Endothelial cell of umbilical vein (primary cell): ENCODE measurements around the gene ZNF446. TPM values are rescaled to one million over a fixed set of nuclear protein-coding genes. Genes with fewer than 3 reads are reported as not detected.

Experiments
- BruUV-seq: library from RNA; stranded (reverse); fragments of 400-500 nt; replicated peaks from 2 replicates; lab custom pipeline; 2021; lab: Mats Ljungman, UMichigan
- CTCF ChIA-PET: fragments of 300-600, 350-600 bp; sonication (Branson Sonifier 250); formaldehyde crosslinking; loops from one replicate; lab custom pipeline; 2021; ENCODE audit warnings: antibody characterized with exemption, inconsistent platforms; lab: Charles Lee
- POLR2A ChIA-PET: fragments of 300-600, 350-600 bp; sonication (Branson Sonifier 250); formaldehyde crosslinking; loops from one replicate; lab custom pipeline; 2021; ENCODE audit warnings: antibody characterized with exemption, inconsistent platforms; lab: Charles Lee
- DNase-seq: peaks from one replicate; pipeline ENCODE4 v3.0.0-alpha.2; 2011; ENCODE audit warnings: low read depth, low spot score
- FAIRE-seq: peaks from 2 replicates; lab custom pipeline; 2011; peaks lifted over from hg19 to GRCh38; lab: Jason Lieb, UNC
- H2AFZ ChIP-seq: 2 replicates; pipeline ENCODE4 v1.6.0; 2012; ENCODE audit warnings: low read depth, low read length, control low read depth, inconsistent platforms
- H3K27ac ChIP-seq: 2 replicates; pipeline ENCODE4 v1.5.1; 2011; ENCODE audit warnings: low read depth, mild to moderate bottlenecking, control low read depth, low read length, moderate library complexity; ENCODE audit not compliant: insufficient read depth
- H3K27me3 ChIP-seq, 2 experiments: 2 replicates each; pipeline versions ENCODE4 v1.6.0 to v1.6.1; 2011; ENCODE audit warnings: low read length in 2 of 2, mixed read lengths in 1 of 2; ENCODE audit not compliant: control insufficient read depth in 2 of 2, insufficient read depth in 2 of 2
- H3K36me3 ChIP-seq, 2 experiments: 2 replicates in 1 of 2; 3 replicates in 1 of 2; pipeline ENCODE4 v1.5.1; 2011; ENCODE audit warnings: low read length in 2 of 2, mild to moderate bottlenecking in 1 of 2, moderate library complexity in 1 of 2; ENCODE audit not compliant: control insufficient read depth in 2 of 2, insufficient read depth in 2 of 2; ENCODE audit errors: extremely low read depth in 1 of 2
- H3K4me1 ChIP-seq: 3 replicates; pipeline ENCODE4 v1.5.1; 2011; ENCODE audit warnings: mild to moderate bottlenecking, low read length; ENCODE audit not compliant: control insufficient read depth, insufficient read depth; ENCODE audit errors: extremely low read depth
- H3K4me2 ChIP-seq: 2 replicates; pipeline ENCODE4 v1.6.1; 2011; ENCODE audit warnings: low read length, control low read depth, mixed read lengths; ENCODE audit not compliant: insufficient read depth
- H3K4me3 ChIP-seq, 3 experiments: fragments of 200-600 bp in 1 of 3; sonication (generic), shearing (Covaris generic) in 1 of 3; replicated peaks in 1 of 3; 2 replicates each; pipeline ENCODE4 v1.5.1; 2011 to 2016; ENCODE audit warnings: control low read depth in 3 of 3, low read length in 3 of 3, mild to moderate bottlenecking in 2 of 3, inconsistent platforms in 1 of 3, low read depth in 1 of 3, moderate library complexity in 1 of 3; ENCODE audit not compliant: insufficient read depth in 1 of 3
- H3K79me2 ChIP-seq: 2 replicates; pipeline ENCODE4 v1.6.0; 2012; ENCODE audit warnings: low read length, inconsistent platforms; ENCODE audit not compliant: control insufficient read depth, insufficient read depth
- H3K9ac ChIP-seq: replicated peaks from 2 replicates; pipeline ENCODE3; 2011; ENCODE audit warnings: low read length, control low read depth; ENCODE audit not compliant: insufficient read depth; ENCODE audit errors: extremely low read depth
- H3K9me1 ChIP-seq: replicated peaks from 3 replicates; pipeline ENCODE4 v1.6.0; 2011; ENCODE audit warnings: mild to moderate bottlenecking, low read length; ENCODE audit not compliant: control insufficient read depth, insufficient read depth; ENCODE audit errors: extremely low read depth
- H3K9me3 ChIP-seq: replicated peaks from 2 replicates; pipeline ENCODE4 v1.5.1; 2012; ENCODE audit warnings: low read length, inconsistent platforms; ENCODE audit not compliant: control insufficient read depth, insufficient read depth
- H4K20me1 ChIP-seq: replicated peaks from 2 replicates; pipeline ENCODE3; 2011; ENCODE audit warnings: mild to moderate bottlenecking, low read length; ENCODE audit not compliant: control insufficient read depth, insufficient read depth; ENCODE audit errors: extremely low read depth
- EZH2 ChIP-seq: IDR thresholded peaks from 2 replicates; pipeline ENCODE4 v1.6.1; 2012; ENCODE audit warnings: borderline replicate concordance, low read depth, mild to moderate bottlenecking, moderate library complexity, low read length, inconsistent platforms; ENCODE audit not compliant: severe bottlenecking
- FOS ChIP-seq: IDR thresholded peaks from 2 replicates; pipeline ENCODE4 v1.6.1; 2011; ENCODE audit warnings: mild to moderate bottlenecking, low read length, moderate library complexity, borderline replicate concordance; ENCODE audit not compliant: insufficient read depth
- GATA2 ChIP-seq: IDR thresholded peaks from 2 replicates; pipeline ENCODE4 v1.7.0; 2011; ENCODE audit warnings: low read depth, mild to moderate bottlenecking, moderate library complexity, mixed read lengths, low read length; ENCODE audit not compliant: insufficient read length, insufficient read depth
- JUN ChIP-seq: IDR thresholded peaks from 2 replicates; pipeline ENCODE4 v1.6.1; 2011; ENCODE audit warnings: borderline replicate concordance, low read depth; ENCODE audit not compliant: insufficient read length, insufficient read depth
- MAX ChIP-seq: IDR thresholded peaks from 2 replicates; pipeline ENCODE4 v1.6.1; 2011; ENCODE audit not compliant: insufficient read depth, insufficient read length
- MYC ChIP-seq: IDR thresholded peaks from one replicate; pipeline ENCODE4 v1.6.1; 2011; ENCODE audit warnings: mild to moderate bottlenecking, low read depth, low read length
- POLR2A ChIP-seq: IDR thresholded peaks from 2 replicates; pipeline ENCODE4 v1.6.1; 2012; ENCODE audit warnings: low read depth, mild to moderate bottlenecking, control low read depth, low read length
- POLR2AphosphoS5 ChIP-seq: IDR thresholded peaks from 2 replicates; pipeline ENCODE4 v1.6.1; 2012; ENCODE audit warnings: low read depth, mild to moderate bottlenecking, control low read depth, low read length, moderate library complexity; ENCODE audit not compliant: insufficient read depth
- dilution Hi-C: fragments of 300-500 bp; cut with MboI; formaldehyde crosslinking; loops from one replicate; pipeline ENCODE4 v1.15.0; 2019; ENCODE audit warnings: low sequenced_read_pairs; ENCODE audit not compliant: extremely low pct_ligation_motif_present
- intact Hi-C: fragments of 100-400 bp; cut with micrococcal nuclease; formaldehyde crosslinking; loops from one replicate; pipeline ENCODE4 v1.10.0; 2022
- polyA plus RNA-seq, 4 experiments: library from polyadenylated mRNA; depleted of rRNA in 3 of 4; stranded (reverse) in 3 of 4; unstranded in 1 of 4; fragments of >200 nt; gene quantifications; 2 replicates each; pipeline versions ENCODE4 v1.2.1 to v1.2.3, GENCODE V29; 2011 to 2012; ENCODE audit warnings: missing spikeins in 1 of 4
- total RNA-seq: library from RNA; stranded (reverse); gene quantifications from 2 replicates; pipeline ENCODE4 v1.2.3, GENCODE V29; 2021
- TF ChIP-seq, protein P1 (sequence below), 2 donors: IDR thresholded peaks; 1 replicate in 1 of 2; 2 replicates in 1 of 2; pipeline ENCODE4 v1.5.1; 2011; ENCODE audit warnings: low read length in 2 of 2, mild to moderate bottlenecking in 2 of 2, moderate library complexity in 2 of 2, control low read depth in 1 of 2, inconsistent platforms in 1 of 2, low read depth in 1 of 2; ENCODE audit not compliant: insufficient read depth in 1 of 2; ENCODE audit errors: extremely low read depth in 1 of 2

ZNF446 gene
- total and polyA plus RNA-seq, 2 donors (not counting 3 experiments of a cell fraction or from before 2014, with no cell fraction given): 7.0 to 8.3 TPM

- Histone ChIP-seq H3K4me2 (no peak overlapping the region), H3K4me1 (peaks cover 3% of the 10 kb centered on the region), H3K9me1 (no peaks in the 10 kb centered on the region), H3K9ac (no peak overlapping the region), H3K9me3 (no peaks in the 10 kb centered on the region), H2AFZ (no peak overlapping the region), H3K36me3 (no peaks in the 10 kb centered on the region), H3K4me3 (no peak overlapping the region), H3K27me3 (no peaks in the 10 kb centered on the region), H3K79me2 (no peaks in the 10 kb centered on the region), H4K20me1 (no peaks in the 10 kb centered on the region), H3K27ac (no peak overlapping the region)
- DNase-seq (no peak), FAIRE-seq (no peak)
- ChIA-PET POLR2A (no interaction called here), CTCF (no interaction called here)
- TF ChIP-seq FOS: no peak
- dilution Hi-C loops (no loop called here), intact Hi-C loops (no loop called here)
- no TSS peak for BruUV-seq
Observed at GRCh38 chr19:58480481-58480830, 4.3 kb downstream of the ZNF446 start.

- dilution Hi-C loops: no loop called here
- no peak overlapping the region for H3K27ac ChIP-seq
- ChIA-PET POLR2A (no interaction called here), CTCF (no interaction called here)
- H3K9ac ChIP-seq: no peak overlapping the region
- no peak for FAIRE-seq
- no peaks in the 10 kb centered on the region for H3K9me1 ChIP-seq
- intact Hi-C loops: no loop called here
- no TSS peak for BruUV-seq
- no peaks in the 10 kb centered on the region for H3K9me3 ChIP-seq
- H3K4me3 ChIP-seq: no peak overlapping the region
- no peaks in the 10 kb centered on the region for H3K27me3 ChIP-seq
- no peaks in the 10 kb centered on the region for H3K79me2 ChIP-seq
- H3K36me3 ChIP-seq: no peaks in the 10 kb centered on the region
- peaks cover 3% of the 10 kb centered on the region for H3K4me1 ChIP-seq
- H4K20me1 ChIP-seq: no peaks in the 10 kb centered on the region
- no peak overlapping the region for H2AFZ ChIP-seq
- no peak for DNase-seq
- no peak for TF ChIP-seq EZH2
- TF ChIP-seq POLR2A: no peak
- TF ChIP-seq GATA2: no peak
- TF ChIP-seq FOS: no peak
- no peak for TF ChIP-seq POLR2AphosphoS5
- TF ChIP-seq MYC: no peak
- TF ChIP-seq, protein P1, sequence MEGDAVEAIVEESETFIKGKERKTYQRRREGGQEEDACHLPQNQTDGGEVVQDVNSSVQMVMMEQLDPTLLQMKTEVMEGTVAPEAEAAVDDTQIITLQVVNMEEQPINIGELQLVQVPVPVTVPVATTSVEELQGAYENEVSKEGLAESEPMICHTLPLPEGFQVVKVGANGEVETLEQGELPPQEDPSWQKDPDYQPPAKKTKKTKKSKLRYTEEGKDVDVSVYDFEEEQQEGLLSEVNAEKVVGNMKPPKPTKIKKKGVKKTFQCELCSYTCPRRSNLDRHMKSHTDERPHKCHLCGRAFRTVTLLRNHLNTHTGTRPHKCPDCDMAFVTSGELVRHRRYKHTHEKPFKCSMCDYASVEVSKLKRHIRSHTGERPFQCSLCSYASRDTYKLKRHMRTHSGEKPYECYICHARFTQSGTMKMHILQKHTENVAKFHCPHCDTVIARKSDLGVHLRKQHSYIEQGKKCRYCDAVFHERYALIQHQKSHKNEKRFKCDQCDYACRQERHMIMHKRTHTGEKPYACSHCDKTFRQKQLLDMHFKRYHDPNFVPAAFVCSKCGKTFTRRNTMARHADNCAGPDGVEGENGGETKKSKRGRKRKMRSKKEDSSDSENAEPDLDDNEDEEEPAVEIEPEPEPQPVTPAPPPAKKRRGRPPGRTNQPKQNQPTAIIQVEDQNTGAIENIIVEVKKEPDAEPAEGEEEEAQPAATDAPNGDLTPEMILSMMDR (IDR thresholded peaks at IDR 0.05; ENCODE audit: extremely low read depth in 1 of 2, insufficient read depth in 1 of 2, low read depth in 1 of 2, low read length in 2 of 2): no peak
- no peak for TF ChIP-seq MAX
- no peak for TF ChIP-seq JUN
- no peak overlapping the region for H3K4me2 ChIP-seq
Observed at GRCh38 chr19:58480831-58481230, 4.7 kb downstream of the ZNF446 start.
